Measurements from ENCODE around the gene DNASE1L3.
A peak's percentile ranks its signal among the peaks of the same experiment; 100 is the strongest.

DNA sequence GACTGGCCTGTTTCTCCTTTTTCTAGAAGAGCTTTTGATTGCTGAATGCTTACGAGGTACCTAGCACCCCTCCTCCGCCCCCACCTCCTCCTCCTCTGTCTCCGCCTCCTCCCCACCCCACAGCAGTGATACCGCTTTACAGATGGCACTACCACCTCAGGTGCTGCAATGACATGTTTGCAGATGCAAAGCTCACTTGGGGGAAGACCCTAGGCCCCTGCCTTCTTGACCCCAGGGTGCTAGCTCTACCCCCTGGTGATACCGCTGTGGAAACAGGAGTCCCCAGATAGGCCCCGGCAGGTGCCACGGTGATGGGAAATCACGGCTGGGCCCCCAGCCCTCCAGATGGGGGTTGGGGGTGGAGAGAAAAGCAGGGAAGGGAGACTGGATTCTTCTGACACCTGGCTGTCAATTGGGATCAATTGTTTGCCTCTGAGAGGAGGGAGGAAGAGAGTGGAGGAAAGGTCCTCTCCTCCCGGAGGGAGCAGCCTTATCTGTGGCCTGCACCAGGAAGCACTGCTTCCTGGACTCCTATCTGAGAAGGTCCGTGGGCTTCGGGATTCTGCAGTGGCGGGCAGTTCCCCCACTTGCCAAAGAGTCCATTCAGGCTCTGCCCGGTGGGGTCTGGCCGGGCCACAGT, 37.6 kb downstream of the DNASE1L3 start:
- TF ChIP-seq POLR2AphosphoS5 (IDR thresholded peaks at IDR 0.05; ENCODE audit: insufficient read depth, low read depth, low read length): peak; percentile 52
- TF ChIP-seq POLR2A (IDR thresholded peaks at IDR 0.05; ENCODE audit: low read depth, low read length): peak; percentile 17
- TF ChIP-seq EZH2 (IDR thresholded peaks at IDR 0.05; ENCODE audit: borderline replicate concordance, low read depth, low read length, severe bottlenecking): no peak
- TF ChIP-seq, protein P1, sequence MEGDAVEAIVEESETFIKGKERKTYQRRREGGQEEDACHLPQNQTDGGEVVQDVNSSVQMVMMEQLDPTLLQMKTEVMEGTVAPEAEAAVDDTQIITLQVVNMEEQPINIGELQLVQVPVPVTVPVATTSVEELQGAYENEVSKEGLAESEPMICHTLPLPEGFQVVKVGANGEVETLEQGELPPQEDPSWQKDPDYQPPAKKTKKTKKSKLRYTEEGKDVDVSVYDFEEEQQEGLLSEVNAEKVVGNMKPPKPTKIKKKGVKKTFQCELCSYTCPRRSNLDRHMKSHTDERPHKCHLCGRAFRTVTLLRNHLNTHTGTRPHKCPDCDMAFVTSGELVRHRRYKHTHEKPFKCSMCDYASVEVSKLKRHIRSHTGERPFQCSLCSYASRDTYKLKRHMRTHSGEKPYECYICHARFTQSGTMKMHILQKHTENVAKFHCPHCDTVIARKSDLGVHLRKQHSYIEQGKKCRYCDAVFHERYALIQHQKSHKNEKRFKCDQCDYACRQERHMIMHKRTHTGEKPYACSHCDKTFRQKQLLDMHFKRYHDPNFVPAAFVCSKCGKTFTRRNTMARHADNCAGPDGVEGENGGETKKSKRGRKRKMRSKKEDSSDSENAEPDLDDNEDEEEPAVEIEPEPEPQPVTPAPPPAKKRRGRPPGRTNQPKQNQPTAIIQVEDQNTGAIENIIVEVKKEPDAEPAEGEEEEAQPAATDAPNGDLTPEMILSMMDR (IDR thresholded peaks at IDR 0.05; ENCODE audit: extremely low read depth in 1 of 2, insufficient read depth in 1 of 2, low read depth in 1 of 2, low read length in 2 of 2): no peak
- TF ChIP-seq JUN (IDR thresholded peaks at IDR 0.05; ENCODE audit: borderline replicate concordance, insufficient read depth, insufficient read length, low read depth): no peak
- TF ChIP-seq, protein P2, sequence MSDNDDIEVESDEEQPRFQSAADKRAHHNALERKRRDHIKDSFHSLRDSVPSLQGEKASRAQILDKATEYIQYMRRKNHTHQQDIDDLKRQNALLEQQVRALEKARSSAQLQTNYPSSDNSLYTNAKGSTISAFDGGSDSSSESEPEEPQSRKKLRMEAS (IDR thresholded peaks at IDR 0.05; ENCODE audit: insufficient read depth, insufficient read length): no peak

Data from endothelial cell of umbilical vein (primary cell).